Adrenal gland (tissue), 12 donors: ENCODE results near the gene GNAL. TPM values are rescaled to one million over a fixed set of nuclear protein-coding genes. Genes with fewer than 3 reads are reported as not detected.
"Not testable (repeated sequence)": the region's sequence is repeated elsewhere in the genome, so short reads cannot be mapped to it uniquely, and the experiment has no call there.

Source experiments
- DNase-seq, 7 donors: peaks; one replicate each; pipeline ENCODE4 v3.0.0-alpha.2; 2019 to 2020
- H3K27ac ChIP-seq, 5 donors: fragments of 200-600 bp; sonication (generic) in 4 of 5; 1 replicate in 3 of 5; 2 replicates in 2 of 5; pipeline versions ENCODE4 v1.5.1 to v1.8.0; 2016 to 2020; ENCODE audit warnings: mild to moderate bottlenecking in 1 of 5
- H3K27me3 ChIP-seq: fragments of 200-600 bp; 2 replicates; pipeline ENCODE4 v1.8.0; 2021
- H3K36me3 ChIP-seq, 2 donors: fragments of 200-600 bp; replicated peaks in 1 of 2; 1 replicate in 1 of 2; 2 replicates in 1 of 2; pipeline versions ENCODE4 v1.5.1 to v1.8.0; 2018 to 2022
- H3K4me1 ChIP-seq, 2 donors: fragments of 200-600 bp; replicated peaks in 1 of 2; 1 replicate in 1 of 2; 2 replicates in 1 of 2; pipeline versions ENCODE4 v1.5.1 to v1.8.0; 2018 to 2021
- H3K4me3 ChIP-seq, 4 donors: fragments of 200-600 bp; sonication (generic) in 3 of 4; one replicate each; pipeline ENCODE4 v1.5.1; 2016 to 2018
- H3K9me3 ChIP-seq, 3 donors: fragments of 200-600 bp; sonication (generic) in 1 of 3; replicated peaks in 1 of 3; 1 replicate in 2 of 3; 2 replicates in 1 of 3; pipeline versions ENCODE4 v1.5.1 to v1.8.0; 2016 to 2021
- CTCF ChIP-seq, 6 experiments: fragments of 450-650 bp in 4 of 6; fragments of 200-600 bp in 2 of 6; sonication (generic) in 1 of 6; IDR thresholded peaks; 1 replicate in 5 of 6; 2 replicates in 1 of 6; pipeline versions ENCODE4 v1.5.1 to v1.8.0; 2016 to 2021; ENCODE audit warnings: antibody characterized with exemption in 6 of 6, mild to moderate bottlenecking in 2 of 6, moderate library complexity in 1 of 6
- POLR2A ChIP-seq, 2 donors: fragments of 450-650 bp; IDR thresholded peaks; one replicate each; pipeline ENCODE4 v1.6.1; 2017; ENCODE audit warnings: antibody characterized with exemption in 2 of 2, mild to moderate bottlenecking in 2 of 2, moderate library complexity in 1 of 2
- WGBS, 4 donors: extraction: QIAGEN DNeasy Blood & Tissue Kit in 2 of 4; methylation state at CpG; one replicate each; pipeline versions ENCODE4 v1.1.5 to v1.1.7; 2013 to 2017; 5-methylcytosine and 5-hydroxymethylcytosine counted together
- intact Hi-C, 2 donors: fragments of 100-400 bp; cut with DNase I; formaldehyde crosslinking; loops; one replicate each; pipeline versions ENCODE4 v1.14.1 to v1.15.0; 2022 to 2023
- polyA plus RNA-seq, 3 donors: library from polyadenylated mRNA; stranded (reverse); fragments of 200-250 nt in 2 of 3; fragments of 350-450 nt in 1 of 3; fragmentation: Illumina TruSeq in 1 of 3; extraction: RNeasy Lipid Tissue Mini Kit (QIAGEN cat#74804) in 1 of 3; gene quantifications; one replicate each; pipeline ENCODE4 v1.2.3, GENCODE V29; 2013 to 2014
- total RNA-seq, 9 donors: library from RNA; depleted of rRNA in 4 of 9; stranded (reverse); fragments of >200 nt in 4 of 9; fragments of 120-200 nt in 1 of 9; fragmentation: NEBNext Ultra II Directional in 1 of 9; extraction: Animal tissue kit (Norgen Biotek cat#: 25700) in 1 of 9; gene quantifications; one replicate each; pipeline versions ENCODE4 v1.1.0 to v1.2.4, GENCODE V29; 2013 to 2023
- donor health status: healthy with polysubstance abuse.
- donor health status: Bipolar disorder and iron deficiency.
- donor health status: DM: yes; HTN: yes; CAD: no.
- donor health status: DM: no; HTN: no; CAD: no.
- donor health status: DM: no; HTN: no; CAD: no.
- donor health status: DM: yes; HTN: yes; CAD: no.

GNAL gene
- total and polyA plus RNA-seq, 12 donors: 0.48 to 7.0 (median 2.3) TPM

DNA sequence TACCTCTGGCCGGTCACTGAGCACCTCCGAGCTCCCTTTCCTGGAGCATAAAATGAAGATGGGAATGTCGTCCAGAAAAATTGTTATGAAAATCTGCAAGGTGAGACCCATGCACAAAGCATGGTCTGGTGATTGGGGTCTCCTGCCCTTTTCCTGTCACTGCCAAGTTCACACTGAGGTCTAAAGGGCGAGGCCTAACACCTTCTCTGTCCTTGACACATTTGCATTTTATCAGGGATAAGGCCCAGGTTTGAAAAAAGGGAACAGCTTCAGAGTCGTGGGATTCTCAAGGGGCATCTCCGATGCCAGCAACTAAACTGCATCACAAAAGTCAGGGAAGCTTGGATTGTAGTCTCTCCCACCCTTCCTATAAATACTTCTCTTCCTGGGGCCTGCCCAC lies 24.7 kb downstream of the GNAL start:
- Histone ChIP-seq H3K4me3 (peak overlapping the region in 1 of 4 donors; percentile 21), H3K27me3 (peaks cover 5% of the 10 kb centered on the region), H3K36me3 (no peaks in the 10 kb centered on the region), H3K9me3 (no peaks in the 10 kb centered on the region), H3K27ac (no peak overlapping the region), H3K4me1 (no peaks in the 10 kb centered on the region)
- WGBS, 4 donors: 65 to 74% (median 67%) methylated on average over 6 of the region's 6 CpGs
- intact Hi-C loops: no loop called here
- TF ChIP-seq CTCF (IDR thresholded peaks at IDR 0.05): no peak
- no peak for TF ChIP-seq POLR2A (IDR thresholded peaks at IDR 0.05)
- no peak for DNase-seq

- H3K27ac ChIP-seq: no peak overlapping the region
- H3K4me1 ChIP-seq: no peaks in the 10 kb centered on the region
- TF ChIP-seq POLR2A (IDR thresholded peaks at IDR 0.05) (no peak), CTCF (IDR thresholded peaks at IDR 0.05) (no peak)
- 70 to 81% (median 73%) methylated on average over 7 of the region's 7 CpGs for WGBS, 4 donors
- H3K9me3 ChIP-seq: no peaks in the 10 kb centered on the region
- no peaks in the 10 kb centered on the region for H3K36me3 ChIP-seq
- peaks cover 5% of the 10 kb centered on the region for H3K27me3 ChIP-seq
- intact Hi-C loops: no loop called here
- peak overlapping the region in 1 of 4 donors; percentile 21 for H3K4me3 ChIP-seq
- no peak for DNase-seq
Observed at GRCh38 chr18:11714244-11714918, 25.3 kb downstream of the GNAL start.

- H3K9me3 ChIP-seq, H3K4me1 ChIP-seq, H3K4me3 ChIP-seq, intact Hi-C loops, H3K27me3 ChIP-seq, H3K36me3 ChIP-seq, DNase-seq, H3K27ac ChIP-seq: not testable (repeated sequence)
- WGBS, 4 donors: 78 to 96% (median 91%) methylated on average over 8 to 24 of the region's 24 CpGs
Observed at GRCh38 chr18:11716767-11717315, 27.8 kb downstream of the GNAL start.

GRCh38 chr18:11719050-11719449 lies 30.0 kb downstream of the GNAL start:
- Histone ChIP-seq H3K4me3 (no peak overlapping the region), H3K4me1 (no peaks in the 10 kb centered on the region), H3K36me3 (no peaks in the 10 kb centered on the region), H3K9me3 (no peaks in the 10 kb centered on the region), H3K27me3 (no peaks in the 10 kb centered on the region), H3K27ac (no peak overlapping the region)
- TF ChIP-seq POLR2A (IDR thresholded peaks at IDR 0.05): no peak
- 73 to 90% (median 81%) methylated on average over 2 of the region's 2 CpGs for WGBS, 4 donors
- no peak for DNase-seq
- intact Hi-C loops: no loop called here

DNA sequence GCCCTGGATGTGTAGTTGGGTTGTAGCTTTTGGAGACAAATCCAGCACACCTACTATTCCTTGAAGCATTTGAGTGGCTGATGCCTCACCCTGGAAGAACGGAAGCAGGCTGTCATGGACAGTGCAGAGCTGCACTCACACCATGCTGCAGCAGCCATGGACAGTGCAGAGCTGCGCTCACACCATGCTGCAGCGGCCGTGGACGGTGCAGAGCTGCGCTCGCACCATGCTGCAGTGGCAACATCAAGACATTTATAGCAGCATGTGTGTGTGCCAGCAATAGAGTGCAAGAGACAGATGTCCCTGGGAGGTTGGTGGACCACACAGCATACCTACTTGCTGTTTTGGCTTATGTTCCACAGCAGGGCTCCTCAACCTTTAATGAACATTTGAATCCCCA lies 30.6 kb downstream of the GNAL start:
- H3K27me3 ChIP-seq: no peaks in the 10 kb centered on the region
- no peak overlapping the region for H3K27ac ChIP-seq
- no peak for DNase-seq
- no peaks in the 10 kb centered on the region for H3K36me3 ChIP-seq
- H3K4me3 ChIP-seq: no peak overlapping the region
- intact Hi-C loops: no loop called here
- TF ChIP-seq POLR2A (IDR thresholded peaks at IDR 0.05): no peak
- no peak for TF ChIP-seq CTCF (IDR thresholded peaks at IDR 0.05)
- H3K4me1 ChIP-seq: no peaks in the 10 kb centered on the region
- WGBS, 4 donors: 88 to 90% (median 88%) methylated on average over 4 to 7 of the region's 7 CpGs
- H3K9me3 ChIP-seq: no peaks in the 10 kb centered on the region
